Forelimb muscle (tissue), 1 donor: Measurements from ENCODE around the gene ZNF419. TPM values are rescaled to one million over a fixed set of nuclear protein-coding genes. Genes with fewer than 3 reads are reported as not detected.
A peak's percentile ranks its signal among the peaks of the same experiment; 100 is the strongest.

ENCODE experiments used
- DNase-seq: peaks from one replicate; pipeline ENCODE4 v3.0.0-alpha.2; 2013; ENCODE audit warnings: low read depth
- polyA plus RNA-seq: library from polyadenylated mRNA; unstranded; fragments of 120-200 nt; gene quantifications from one replicate; pipeline ENCODE4 v1.2.1, GENCODE V29; 2013; ENCODE audit not compliant: insufficient read length

Gene ZNF419
- polyA plus RNA-seq, 1 donor: 10.6 TPM

DNA sequence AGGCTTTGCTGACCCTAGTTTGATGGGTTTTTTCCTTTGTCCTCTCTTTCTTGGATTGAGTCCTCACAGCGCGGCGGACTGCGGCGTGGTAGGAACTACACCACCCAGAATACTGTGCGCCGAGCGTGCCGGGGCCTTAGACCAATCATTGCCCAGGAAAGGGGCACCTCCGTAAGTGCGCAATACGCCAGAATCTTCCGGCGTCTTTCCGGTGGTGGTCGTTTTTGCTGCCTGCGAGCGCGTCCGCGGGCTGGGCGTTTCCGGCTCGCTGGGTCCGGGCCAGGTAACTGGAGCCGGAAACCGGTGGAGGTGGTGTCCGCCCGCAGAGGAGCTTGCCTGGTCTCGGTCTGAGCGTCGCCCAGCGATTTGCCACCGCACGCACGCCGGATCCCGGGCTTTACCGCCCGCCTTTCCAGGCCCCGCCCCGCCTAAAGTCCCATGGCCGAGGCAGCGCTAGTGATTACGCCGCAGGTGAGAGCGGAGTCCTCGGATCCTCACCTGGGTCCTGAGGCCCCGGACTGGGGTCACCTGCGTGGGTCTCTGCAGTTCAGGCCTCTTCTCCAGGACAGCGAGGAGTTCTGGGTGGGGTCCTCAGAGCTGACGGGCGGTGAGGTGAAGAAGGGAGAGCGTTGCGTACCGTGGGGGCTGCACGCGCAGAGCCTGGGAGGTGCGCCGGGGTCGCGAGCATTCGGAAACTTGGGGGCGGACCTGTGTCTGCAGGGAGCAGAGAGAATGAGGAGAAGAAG, 39.8 kb downstream of the ZNF419 start, which contains the start of gene ZNF549:
ZNF549 (plus strand) TSS at position 221 of the 746 bp plus-strand sequence; CDS start at position 439, 218 bp downstream.
- peak; percentile 74 for DNase-seq

DNA sequence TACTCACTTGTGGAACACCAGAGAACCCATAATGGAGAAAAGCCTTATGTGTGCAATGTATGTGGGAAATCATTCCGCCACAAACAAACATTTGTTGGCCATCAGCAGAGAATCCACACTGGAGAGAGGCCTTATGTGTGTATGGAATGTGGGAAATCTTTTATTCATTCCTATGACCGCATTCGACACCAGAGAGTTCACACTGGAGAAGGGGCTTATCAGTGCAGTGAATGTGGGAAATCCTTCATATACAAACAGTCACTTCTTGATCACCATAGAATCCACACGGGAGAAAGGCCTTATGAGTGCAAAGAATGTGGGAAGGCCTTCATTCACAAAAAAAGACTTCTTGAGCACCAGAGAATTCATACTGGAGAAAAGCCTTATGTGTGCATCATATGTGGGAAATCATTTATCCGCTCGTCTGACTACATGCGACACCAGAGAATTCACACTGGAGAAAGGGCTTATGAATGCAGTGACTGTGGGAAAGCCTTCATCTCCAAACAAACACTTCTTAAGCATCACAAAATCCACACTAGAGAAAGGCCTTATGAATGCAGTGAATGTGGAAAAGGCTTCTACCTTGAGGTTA, 50.5 kb downstream of the ZNF419 start:
- DNase-seq: no peak

Other genes with a start within 250 kb of the ZNF419 start
- 5.6 TPM for gene ZNF805, start 247.1 kb upstream of the ZNF419 start, polyA plus RNA-seq
- gene ZNF460, start 207.3 kb upstream of the ZNF419 start, polyA plus RNA-seq: 3.9 TPM
- gene ZNF543, start 167.3 kb upstream of the ZNF419 start, polyA plus RNA-seq: 5.5 TPM
- gene ZNF304, start 136.5 kb upstream of the ZNF419 start, polyA plus RNA-seq: 8.9 TPM
- 15.2 TPM for gene TRAPPC2B, start 124.2 kb upstream of the ZNF419 start, polyA plus RNA-seq
- 4.2 TPM for gene ZNF547, start 124.2 kb upstream of the ZNF419 start, polyA plus RNA-seq
- gene ZNF548, start 97.9 kb upstream of the ZNF419 start, polyA plus RNA-seq: 20.9 TPM
- 7.9 TPM for gene ZNF17, start 76.6 kb upstream of the ZNF419 start, polyA plus RNA-seq
- gene ZNF749, start 52.4 kb upstream of the ZNF419 start, polyA plus RNA-seq: 6.6 TPM
- 2.0 TPM for gene VN1R1, start 30.6 kb upstream of the ZNF419 start, polyA plus RNA-seq
- gene ZNF772, start 10.2 kb upstream of the ZNF419 start, polyA plus RNA-seq: 9.3 TPM
- gene ZNF773, start 12.2 kb downstream of the ZNF419 start, polyA plus RNA-seq: 7.8 TPM
- gene ZNF549, start 39.6 kb downstream of the ZNF419 start, polyA plus RNA-seq: 7.5 TPM
- 10.6 TPM for gene ZNF550, start 72.1 kb downstream of the ZNF419 start, polyA plus RNA-seq
- gene ZNF416, start 91.2 kb downstream of the ZNF419 start, polyA plus RNA-seq: 4.9 TPM
- 4.8 TPM for gene ZIK1, start 96.4 kb downstream of the ZNF419 start, polyA plus RNA-seq
- gene ZNF530, start 112.1 kb downstream of the ZNF419 start, polyA plus RNA-seq: 3.6 TPM
- gene ZNF134, start 126.5 kb downstream of the ZNF419 start, polyA plus RNA-seq: 13.2 TPM
- gene ZNF211, start 145.4 kb downstream of the ZNF419 start, polyA plus RNA-seq: 17.3 TPM
- not detected for gene ZSCAN4, start 181.2 kb downstream of the ZNF419 start, polyA plus RNA-seq
- 5.6 TPM for gene ZNF551, start 194.2 kb downstream of the ZNF419 start, polyA plus RNA-seq
- 13.1 TPM for gene ZNF154, start 221.5 kb downstream of the ZNF419 start, polyA plus RNA-seq
- gene ZNF671, start 239.9 kb downstream of the ZNF419 start, polyA plus RNA-seq: 8.2 TPM